ENCODE results near the gene TNS4. TPM values are rescaled to one million over a fixed set of nuclear protein-coding genes. Genes with fewer than 3 reads are reported as not detected.

TNS4 gene
- total RNA-seq, 1 experiment from 2014 or later: 0.59 TPM

- Histone ChIP-seq H4K5ac (ENCODE audit: insufficient read length, low read depth, low read length) (no peak overlapping the region), H2BK12ac (ENCODE audit: insufficient read length, low read depth, low read length) (no peak overlapping the region), H3K23ac (ENCODE audit: insufficient read length, low read depth, low read length) (no peak overlapping the region), H3K9me3 (ENCODE audit: control insufficient read depth, low read depth, low read length) (no peaks in the 10 kb centered on the region), H3K9ac (ENCODE audit: extremely low read depth, insufficient read length, low read length) (no peak overlapping the region), H3K56ac (ENCODE audit: insufficient read length, low read depth, low read length) (no peak overlapping the region), H4K91ac (ENCODE audit: insufficient read length, low read depth, low read length) (no peak overlapping the region), H3K27me3 (ENCODE audit: insufficient read depth, low read length) (no peaks in the 10 kb centered on the region), H3K14ac (ENCODE audit: insufficient read depth, low read length) (no peak overlapping the region), H3K4me1 (ENCODE audit: insufficient read depth, low read length) (peaks cover 5% of the 10 kb centered on the region; the same call in 1 of the 2 replicates), H3K4me2 (ENCODE audit: insufficient read depth, insufficient read length, low read length) (no peak overlapping the region), H2AK5ac (ENCODE audit: insufficient read length, low read length) (no peak overlapping the region), H3K4ac (ENCODE audit: low read depth, low read length) (no peak overlapping the region), H2AFZ (ENCODE audit: low read length) (no peak overlapping the region), H3K23me2 (ENCODE audit: insufficient read length, low read depth, low read length, poor library complexity, severe bottlenecking) (no peaks in the 10 kb centered on the region), H2BK120ac (ENCODE audit: low read depth, low read length, poor library complexity, severe bottlenecking) (no peak overlapping the region), H3K79me1 (ENCODE audit: insufficient read depth, low read depth, low read length, poor library complexity, severe bottlenecking) (no peaks in the 10 kb centered on the region), H2BK20ac (ENCODE audit: low read depth, low read length, poor library complexity, severe bottlenecking) (no peak overlapping the region), H4K20me1 (ENCODE audit: control insufficient read depth, insufficient read depth, insufficient read length) (no peaks in the 10 kb centered on the region), H3K18ac (ENCODE audit: insufficient read length, low read depth, low read length) (no peak overlapping the region), H3K79me2 (ENCODE audit: insufficient read depth, low read length) (no peaks in the 10 kb centered on the region), H2BK15ac (ENCODE audit: low read depth, low read length) (no peak overlapping the region), H3T11ph (ENCODE audit: low read length) (no peak overlapping the region), H4K8ac (replicated peaks; ENCODE audit: insufficient read length, low read depth, low read length) (no peak overlapping the region), H3K27ac (ENCODE audit: insufficient read length, low read depth, low read length) (no peak overlapping the region), H2BK5ac (ENCODE audit: insufficient read length, low read length) (no peak overlapping the region)
- no peak overlapping the region; a peak in 1 of 5 replicates for H3K4me3 Mint-ChIP-seq
- peaks cover 7% of the 10 kb centered on the region; the same call in 1 of the 2 replicates for H3K27me3 Mint-ChIP-seq (ENCODE audit: low read depth)
- H3K4me1 Mint-ChIP-seq: peaks cover 24 to 29% of the 10 kb centered on the region in 2 experiments
- no peak for TF ChIP-seq CTCF (conservative IDR thresholded peaks at IDR 0.05)
- H3K9me3 Mint-ChIP-seq: peaks cover 16 to 17% of the 10 kb centered on the region in 2 experiments
- H3K27ac Mint-ChIP-seq: no peak overlapping the region
- peaks cover 0 to 21% (median 9%) of the 10 kb centered on the region in 3 experiments; a peak in 5 of 7 replicates for H3K36me3 Mint-ChIP-seq (ENCODE audit: insufficient read depth in 1 of 3, low read depth in 3 of 3)
- WGBS (ENCODE audit: extremely low coverage, insufficient read length, low lambda C conversion rate): no CpG with 5 or more reads among the region's 3 CpGs
- no peak for DNase-seq
Measured at GRCh38 chr17:40472733-40473452, 28.5 kb downstream of the TNS4 start.
